CD1c-positive myeloid dendritic cell (primary cell): ENCODE results near the gene PAGE4.

Experiments used
- DNase-seq: peaks from one replicate; pipeline ENCODE4 v3.0.0-alpha.2; 2016; ENCODE audit errors: extremely low spot score

Gene PAGE4

DNA sequence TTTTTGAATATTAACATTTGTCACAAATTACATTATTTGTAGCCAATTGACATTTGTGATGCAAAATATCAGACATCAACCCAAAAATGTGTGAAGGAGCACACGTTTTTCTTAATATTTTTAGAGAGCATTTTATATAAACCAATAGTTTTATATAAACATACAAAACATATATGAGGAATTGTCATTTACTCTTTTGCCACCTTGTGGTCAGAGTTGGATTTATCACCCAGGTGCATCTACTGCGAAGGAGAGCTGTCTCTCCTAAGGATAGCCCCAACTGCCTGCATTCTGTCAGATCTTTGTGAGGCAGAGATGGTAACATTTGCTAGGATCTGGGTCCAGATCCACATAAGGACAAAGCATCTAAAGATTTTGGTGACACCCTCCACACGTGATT lies 47.6 kb downstream of the PAGE4 start:
- DNase-seq: peak; percentile 22

DNA sequence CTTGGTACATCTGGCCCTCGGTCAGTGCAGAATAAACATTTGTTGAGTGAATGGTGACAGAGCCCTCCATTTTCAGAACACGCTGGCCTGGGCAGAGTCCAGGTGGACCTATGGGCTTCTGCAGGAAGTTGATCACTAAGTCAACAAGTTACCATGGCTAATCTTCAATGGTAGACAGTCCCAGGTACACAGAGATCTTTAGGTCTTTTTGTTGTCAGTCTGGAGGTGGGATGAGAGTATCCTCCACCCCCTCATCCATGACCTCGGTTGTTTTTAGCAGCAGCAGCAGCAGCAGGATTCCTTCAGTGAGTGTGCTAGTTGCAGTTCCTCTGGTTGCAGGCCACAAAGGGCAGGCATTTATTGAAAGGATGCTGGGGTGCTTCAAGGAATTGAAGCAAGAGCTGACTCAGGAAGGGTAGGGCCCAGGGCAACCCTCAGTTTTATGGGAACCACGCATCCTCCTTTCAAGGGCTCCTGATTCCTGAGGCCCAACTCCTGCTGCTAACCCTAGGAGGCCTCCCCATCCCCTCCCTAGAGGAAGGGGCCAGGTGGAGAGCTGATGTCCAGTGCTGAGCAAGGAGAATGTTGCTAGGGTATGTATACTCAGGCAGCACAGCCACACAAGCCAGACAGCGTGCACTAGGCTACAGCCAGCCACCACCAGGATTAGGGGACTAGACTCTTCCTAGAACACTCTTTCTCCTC lies 48.4 kb downstream of the PAGE4 start:
- DNase-seq: peak; percentile 53

DNA sequence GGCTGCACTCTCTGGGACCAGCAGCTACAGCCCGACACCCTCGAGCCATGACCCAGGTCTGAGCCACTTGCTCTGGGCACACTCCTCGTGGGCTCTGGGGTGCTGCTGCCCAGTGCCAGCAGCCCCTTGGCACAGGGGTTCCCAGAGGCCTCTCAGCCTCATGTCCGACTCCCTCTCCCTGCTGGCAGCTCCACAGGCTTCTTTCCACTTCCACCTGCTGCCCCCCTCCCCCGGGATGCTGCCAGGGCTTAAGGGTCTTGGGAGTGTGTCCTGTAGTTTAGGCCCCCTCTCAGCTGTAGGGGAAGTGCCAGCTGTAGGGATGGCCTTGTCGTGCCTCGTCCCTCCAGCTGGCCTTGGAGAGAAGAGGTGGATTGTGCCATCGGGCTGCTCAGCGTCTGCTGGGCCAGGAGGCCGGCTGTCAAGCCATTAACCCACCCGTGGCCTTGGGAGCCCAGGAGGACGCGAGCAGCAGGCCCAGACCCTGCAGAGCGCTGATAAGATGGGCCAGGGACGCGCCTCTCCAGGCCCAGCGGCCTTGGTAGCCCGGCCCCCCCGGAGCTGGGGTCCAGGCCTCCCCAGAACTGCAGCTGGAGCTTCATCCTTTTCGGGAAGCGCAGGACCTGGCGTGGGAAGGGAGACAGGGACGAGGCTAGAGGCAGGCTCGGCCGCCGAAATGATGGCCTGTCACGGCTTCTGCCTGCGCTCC lies 49.2 kb downstream of the PAGE4 start:
- no peak for DNase-seq

DNA sequence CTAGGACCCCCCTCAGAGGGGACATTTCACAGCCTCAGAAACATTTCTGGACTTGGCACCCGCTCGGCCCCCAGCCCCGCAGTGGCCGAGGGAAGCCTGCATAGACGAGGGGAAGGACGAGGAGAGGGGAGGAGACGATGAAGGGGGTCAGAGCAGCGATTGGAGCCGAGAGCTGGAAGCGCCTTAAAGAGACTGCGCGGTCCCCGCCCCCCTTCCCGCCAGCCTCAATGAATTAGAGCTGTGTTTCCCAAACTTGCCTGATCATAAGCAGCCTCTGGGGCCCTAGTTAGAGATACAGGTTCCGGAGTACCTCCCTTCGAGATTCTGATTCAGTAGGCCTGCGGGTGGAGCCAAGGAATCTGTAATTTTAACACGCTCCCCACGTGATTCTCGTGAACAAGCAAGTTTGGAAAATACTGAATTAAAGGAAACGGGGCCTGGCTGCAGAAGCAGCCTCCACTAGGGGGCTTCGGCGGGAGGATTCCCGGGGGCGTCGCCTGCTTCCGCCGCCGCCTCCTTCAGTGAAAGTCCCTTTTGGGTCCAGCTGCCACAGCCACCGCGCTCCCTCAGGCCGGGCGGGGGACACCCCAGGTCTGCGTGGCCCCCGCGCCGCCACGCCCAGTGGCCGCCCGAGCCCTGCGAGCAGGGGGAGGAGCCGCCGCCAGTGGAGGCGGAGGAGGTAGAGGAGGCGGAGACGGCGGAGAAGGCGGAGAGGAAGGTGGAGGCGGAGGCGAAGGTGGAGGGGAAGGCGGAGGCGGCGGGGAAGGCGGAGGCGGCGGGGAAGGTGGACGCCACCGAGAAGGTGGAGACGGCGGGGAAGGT lies 49.9 kb downstream of the PAGE4 start, which contains the start of gene USP27X:
Gene USP27X, plus strand, starts transcription at position 651 of the 822 bp plus-strand sequence. CDS start 824 bp downstream, outside the sequence.
- DNase-seq: peak; percentile 70

DNA sequence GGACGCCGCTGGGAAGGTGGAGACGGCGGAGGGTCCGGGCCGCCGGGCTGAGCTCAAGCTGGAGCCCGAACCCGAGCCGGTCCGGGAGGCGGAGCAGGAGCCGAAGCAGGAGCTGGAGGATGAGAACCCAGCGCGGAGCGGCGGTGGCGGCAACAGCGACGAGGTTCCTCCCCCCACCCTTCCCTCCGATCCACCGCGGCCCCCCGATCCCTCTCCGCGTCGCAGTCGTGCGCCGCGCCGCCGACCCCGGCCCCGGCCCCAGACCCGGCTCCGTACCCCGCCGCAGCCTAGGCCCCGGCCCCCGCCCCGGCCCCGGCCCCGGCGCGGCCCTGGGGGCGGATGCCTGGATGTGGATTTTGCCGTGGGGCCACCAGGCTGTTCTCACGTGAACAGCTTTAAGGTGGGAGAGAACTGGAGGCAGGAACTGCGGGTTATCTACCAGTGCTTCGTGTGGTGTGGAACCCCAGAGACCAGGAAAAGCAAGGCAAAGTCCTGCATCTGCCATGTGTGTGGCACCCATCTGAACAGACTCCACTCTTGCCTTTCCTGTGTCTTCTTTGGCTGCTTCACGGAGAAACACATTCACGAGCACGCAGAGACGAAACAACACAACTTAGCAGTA lies 50.7 kb downstream of the PAGE4 start:
- DNase-seq: no peak

DNA sequence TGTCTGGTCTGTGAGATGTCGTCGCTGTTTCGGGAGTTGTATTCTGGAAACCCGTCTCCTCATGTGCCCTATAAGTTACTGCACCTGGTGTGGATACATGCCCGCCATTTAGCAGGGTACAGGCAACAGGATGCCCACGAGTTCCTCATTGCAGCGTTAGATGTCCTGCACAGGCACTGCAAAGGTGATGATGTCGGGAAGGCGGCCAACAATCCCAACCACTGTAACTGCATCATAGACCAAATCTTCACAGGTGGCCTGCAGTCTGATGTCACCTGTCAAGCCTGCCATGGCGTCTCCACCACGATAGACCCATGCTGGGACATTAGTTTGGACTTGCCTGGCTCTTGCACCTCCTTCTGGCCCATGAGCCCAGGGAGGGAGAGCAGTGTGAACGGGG lies 51.6 kb downstream of the PAGE4 start:
- DNase-seq: no peak
